IMR-90 (cell line): Measurements from ENCODE around the gene COL4A1.

Experiments
- ELK1 ChIP-seq: fragments of 150-350 bp; IDR thresholded peaks from 2 replicates; pipeline ENCODE4 v1.6.1; 2016; ENCODE audit warnings: low read depth, mild to moderate bottlenecking, low read length, moderate library complexity, borderline replicate concordance
- FOS ChIP-seq: fragments of 150-350 bp; IDR thresholded peaks from 2 replicates; pipeline ENCODE4 v1.6.1; 2016; ENCODE audit warnings: low read depth, low read length
- MAFK ChIP-seq: IDR thresholded peaks from 2 replicates; pipeline ENCODE4 v1.6.1; 2012; ENCODE audit warnings: low read depth, low read length, improper control_type of control experiment
- MAZ ChIP-seq: IDR thresholded peaks from 2 replicates; pipeline ENCODE4 v1.6.1; 2012; ENCODE audit warnings: low read depth, mild to moderate bottlenecking, low read length, improper control_type of control experiment, moderate library complexity, borderline replicate concordance
- MXI1 ChIP-seq: IDR thresholded peaks from 2 replicates; pipeline ENCODE4 v1.6.1; 2012; ENCODE audit warnings: low read depth, mild to moderate bottlenecking, low read length, moderate library complexity, borderline replicate concordance
- POLR2A ChIP-seq: IDR thresholded peaks from 2 replicates; pipeline ENCODE4 v1.6.1; 2012; ENCODE audit warnings: mild to moderate bottlenecking, low read depth, low read length
- RAD21 ChIP-seq: IDR thresholded peaks from 2 replicates; pipeline ENCODE4 v1.6.1; 2012; ENCODE audit warnings: low read length, improper control_type of control experiment
- RCOR1 ChIP-seq: IDR thresholded peaks from 2 replicates; pipeline ENCODE4 v1.6.1; 2012; ENCODE audit warnings: mild to moderate bottlenecking, low read length, improper control_type of control experiment; ENCODE audit not compliant: insufficient replicate concordance
- RFX5 ChIP-seq: IDR thresholded peaks from 2 replicates; pipeline ENCODE4 v1.8.0; 2012; ENCODE audit warnings: low read depth, mild to moderate bottlenecking, low read length, moderate library complexity
- SMC3 ChIP-seq: fragments of 150-350 bp; IDR thresholded peaks from 2 replicates; pipeline ENCODE4 v1.6.1; 2016; ENCODE audit warnings: low read depth, mild to moderate bottlenecking, antibody characterized with exemption, low read length, moderate library complexity
- TF ChIP-seq, protein P1 (sequence below): conservative IDR thresholded peaks from 2 replicates; pipeline ENCODE4 v1.5.1; 2012; ENCODE audit warnings: mild to moderate bottlenecking, low read depth, low read length, improper control_type of control experiment
- TF ChIP-seq, protein P2 (sequence below): fragments of 150-350 bp; IDR thresholded peaks from 2 replicates; pipeline ENCODE4 v1.6.1; 2017; ENCODE audit warnings: mild to moderate bottlenecking, antibody characterized with exemption, low read length, low read depth

- TF ChIP-seq MAZ (no peak), POLR2A (no peak), RFX5 (no peak), ELK1 (no peak), MAFK (no peak), FOS (no peak), RAD21 (no peak), RCOR1 (no peak), MXI1 (no peak), SMC3 (no peak)
- TF ChIP-seq, protein P1, sequence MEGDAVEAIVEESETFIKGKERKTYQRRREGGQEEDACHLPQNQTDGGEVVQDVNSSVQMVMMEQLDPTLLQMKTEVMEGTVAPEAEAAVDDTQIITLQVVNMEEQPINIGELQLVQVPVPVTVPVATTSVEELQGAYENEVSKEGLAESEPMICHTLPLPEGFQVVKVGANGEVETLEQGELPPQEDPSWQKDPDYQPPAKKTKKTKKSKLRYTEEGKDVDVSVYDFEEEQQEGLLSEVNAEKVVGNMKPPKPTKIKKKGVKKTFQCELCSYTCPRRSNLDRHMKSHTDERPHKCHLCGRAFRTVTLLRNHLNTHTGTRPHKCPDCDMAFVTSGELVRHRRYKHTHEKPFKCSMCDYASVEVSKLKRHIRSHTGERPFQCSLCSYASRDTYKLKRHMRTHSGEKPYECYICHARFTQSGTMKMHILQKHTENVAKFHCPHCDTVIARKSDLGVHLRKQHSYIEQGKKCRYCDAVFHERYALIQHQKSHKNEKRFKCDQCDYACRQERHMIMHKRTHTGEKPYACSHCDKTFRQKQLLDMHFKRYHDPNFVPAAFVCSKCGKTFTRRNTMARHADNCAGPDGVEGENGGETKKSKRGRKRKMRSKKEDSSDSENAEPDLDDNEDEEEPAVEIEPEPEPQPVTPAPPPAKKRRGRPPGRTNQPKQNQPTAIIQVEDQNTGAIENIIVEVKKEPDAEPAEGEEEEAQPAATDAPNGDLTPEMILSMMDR = no peak
- TF ChIP-seq, protein P2, sequence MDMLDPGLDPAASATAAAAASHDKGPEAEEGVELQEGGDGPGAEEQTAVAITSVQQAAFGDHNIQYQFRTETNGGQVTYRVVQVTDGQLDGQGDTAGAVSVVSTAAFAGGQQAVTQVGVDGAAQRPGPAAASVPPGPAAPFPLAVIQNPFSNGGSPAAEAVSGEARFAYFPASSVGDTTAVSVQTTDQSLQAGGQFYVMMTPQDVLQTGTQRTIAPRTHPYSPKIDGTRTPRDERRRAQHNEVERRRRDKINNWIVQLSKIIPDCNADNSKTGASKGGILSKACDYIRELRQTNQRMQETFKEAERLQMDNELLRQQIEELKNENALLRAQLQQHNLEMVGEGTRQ = no peak
These were observed 82.0 kb downstream of the COL4A1 start for GRCh38 chr13:110225003-110225402.
